Activated CD8-positive, alpha-beta memory T cell treated with anti-CD3 and anti-CD28 coated beads for 1 hour (primary cell): ENCODE measurements around the gene GCK.

ENCODE experiments used
- DNase-seq, 2 donors: peaks; one replicate each; pipeline ENCODE4 v3.0.0-alpha.2; 2020; ENCODE audit warnings: low read depth in 1 of 2; ENCODE audit errors: extremely low read depth in 1 of 2

GCK gene

GRCh38 chr7:44158096-44158872 lies 31.0 kb downstream of the GCK start:
- no peak for DNase-seq

- DNase-seq, result no peak
These were observed 31.8 kb downstream of the GCK start for GRCh38 chr7:44157116-44158080.

- DNase-seq, result no peak
These were observed 32.7 kb downstream of the GCK start for GRCh38 chr7:44156453-44157010.

- no peak for DNase-seq
These were observed 33.8 kb downstream of the GCK start for GRCh38 chr7:44155191-44156185.

GRCh38 chr7:44154703-44155102 lies 34.5 kb downstream of the GCK start:
- DNase-seq, result no peak

GRCh38 chr7:44153948-44154335 lies 35.3 kb downstream of the GCK start:
- DNase-seq, result no peak

- no peak for DNase-seq
These were observed 36.0 kb downstream of the GCK start for GRCh38 chr7:44152971-44153947.

GRCh38 chr7:44151956-44152355 lies 37.3 kb downstream of the GCK start:
- no peak for DNase-seq

- no peak for DNase-seq
These were observed 38.0 kb downstream of the GCK start for GRCh38 chr7:44150966-44151941.

- no peak for DNase-seq
These were observed 38.8 kb downstream of the GCK start for GRCh38 chr7:44150466-44150832.

- no peak for DNase-seq
These were observed 39.4 kb downstream of the GCK start for GRCh38 chr7:44149571-44150465.

GRCh38 chr7:44148961-44149536 lies 40.2 kb downstream of the GCK start:
- no peak for DNase-seq

GRCh38 chr7:44148166-44148565 lies 41.1 kb downstream of the GCK start:
- DNase-seq, result no peak

- no peak for DNase-seq
These were observed 41.9 kb downstream of the GCK start for GRCh38 chr7:44147026-44147991.
